Mesenchymal stem cell (in vitro differentiated cells and primary cell): ENCODE results near the gene CXCL6.

Experiments used
- DNase-seq: peaks from one replicate; pipeline ENCODE4 v3.0.0-alpha.2; 2013
- H2AFZ ChIP-seq: one replicate; pipeline ENCODE4 v1.6.1; 2013; ENCODE audit warnings: low read depth, mild to moderate bottlenecking, control low read depth, inconsistent platforms, low read length, moderate library complexity
- H2AK5ac ChIP-seq: 2 replicates; pipeline ENCODE4 v1.6.1; 2013; ENCODE audit warnings: low read length, moderate library complexity, mild to moderate bottlenecking, inconsistent platforms; ENCODE audit not compliant: severe bottlenecking
- H2BK120ac ChIP-seq: one replicate; pipeline ENCODE4 v1.6.1; 2013; ENCODE audit warnings: low read depth, mild to moderate bottlenecking, inconsistent platforms, low read length, moderate library complexity
- H2BK12ac ChIP-seq, 2 experiments: one replicate each; pipeline ENCODE4 v1.6.1; 2013; ENCODE audit warnings: inconsistent platforms in 2 of 2, low read length in 2 of 2, mild to moderate bottlenecking in 2 of 2, moderate library complexity in 2 of 2, control low read depth in 1 of 2
- H2BK15ac ChIP-seq: one replicate; pipeline ENCODE4 v1.6.1; 2013; ENCODE audit warnings: mild to moderate bottlenecking, low read depth, inconsistent platforms; ENCODE audit not compliant: poor library complexity, severe bottlenecking
- H2BK5ac ChIP-seq: 2 replicates; pipeline ENCODE4 v1.6.1; 2013; ENCODE audit warnings: low read depth, mild to moderate bottlenecking, low read length, control low read depth, inconsistent platforms; ENCODE audit not compliant: poor library complexity, severe bottlenecking
- H3K14ac ChIP-seq, 2 experiments: one replicate each; pipeline ENCODE4 v1.6.1; 2013; ENCODE audit warnings: inconsistent platforms in 2 of 2, low read length in 2 of 2, control low read depth in 1 of 2, mild to moderate bottlenecking in 1 of 2, moderate library complexity in 1 of 2
- H3K18ac ChIP-seq, 2 experiments: one replicate each; pipeline ENCODE4 v1.6.1; 2013; ENCODE audit warnings: inconsistent platforms in 2 of 2, low read length in 2 of 2, control low read depth in 1 of 2, low read depth in 1 of 2, mild to moderate bottlenecking in 1 of 2
- H3K23ac ChIP-seq, 2 experiments: one replicate each; pipeline ENCODE4 v1.6.1; 2013; ENCODE audit warnings: inconsistent platforms in 2 of 2, low read length in 2 of 2, mild to moderate bottlenecking in 2 of 2, moderate library complexity in 2 of 2, control low read depth in 1 of 2
- H3K27ac ChIP-seq: 2 replicates; pipeline ENCODE4 v1.5.1; 2013; ENCODE audit warnings: mild to moderate bottlenecking, moderate library complexity, low read length, control low read depth, inconsistent platforms; ENCODE audit not compliant: poor library complexity, severe bottlenecking
- H3K27me3 ChIP-seq, 2 experiments: 2 replicates each; pipeline versions ENCODE4 v1.6.1 to v1.7.0; 2013; ENCODE audit warnings: low read length in 2 of 2, mild to moderate bottlenecking in 2 of 2, moderate library complexity in 2 of 2, control low read depth in 1 of 2, inconsistent platforms in 1 of 2; ENCODE audit not compliant: control insufficient read depth in 1 of 2, insufficient read depth in 1 of 2
- H3K36me3 ChIP-seq, 2 experiments: 2 replicates each; pipeline versions ENCODE4 v1.6.1 to v1.7.0; 2013; ENCODE audit warnings: low read length in 2 of 2, control low read depth in 1 of 2, inconsistent platforms in 1 of 2, low read depth in 1 of 2, mild to moderate bottlenecking in 1 of 2; ENCODE audit not compliant: insufficient read depth in 2 of 2, control insufficient read depth in 1 of 2
- H3K4ac ChIP-seq, 2 experiments: one replicate each; pipeline ENCODE4 v1.6.1; 2013; ENCODE audit warnings: inconsistent platforms in 2 of 2, low read length in 2 of 2, mild to moderate bottlenecking in 2 of 2, moderate library complexity in 2 of 2, control low read depth in 1 of 2, low read depth in 1 of 2
- H3K4me1 ChIP-seq: 2 replicates; pipeline ENCODE4 v1.6.1; 2013; ENCODE audit warnings: low read depth, low read length, control low read depth; ENCODE audit not compliant: control insufficient read depth, insufficient read depth
- H3K4me2 ChIP-seq: 2 replicates; pipeline ENCODE4 v1.6.1; 2013; ENCODE audit warnings: low read length, mild to moderate bottlenecking, inconsistent platforms; ENCODE audit not compliant: poor library complexity, severe bottlenecking
- H3K4me3 ChIP-seq, 2 experiments: 2 replicates each; pipeline versions ENCODE4 v1.5.1 to v1.7.0; 2013; ENCODE audit warnings: low read length in 2 of 2, mild to moderate bottlenecking in 2 of 2, control low read depth in 1 of 2, low read depth in 1 of 2; ENCODE audit not compliant: insufficient read depth in 1 of 2
- H3K79me1 ChIP-seq: replicated peaks from 2 replicates; pipeline ENCODE4 v1.6.1; 2013; ENCODE audit warnings: mild to moderate bottlenecking, control low read depth, low read length, inconsistent platforms; ENCODE audit not compliant: poor library complexity, severe bottlenecking
- H3K9ac ChIP-seq: 2 replicates; pipeline ENCODE4 v1.7.0; 2013; ENCODE audit warnings: mild to moderate bottlenecking, low read length, moderate library complexity
- H3K9me3 ChIP-seq: 2 replicates; pipeline ENCODE4 v1.7.0; 2013; ENCODE audit warnings: mild to moderate bottlenecking, low read length; ENCODE audit not compliant: control insufficient read depth
- H4K8ac ChIP-seq: one replicate; pipeline ENCODE4 v1.6.1; 2013; ENCODE audit warnings: inconsistent platforms, mild to moderate bottlenecking, low read length, moderate library complexity
- H4K91ac ChIP-seq: one replicate; pipeline ENCODE4 v1.6.1; 2013; ENCODE audit warnings: mild to moderate bottlenecking, low read length, inconsistent platforms
- WGBS: methylation state at CpG from one replicate; pipeline ENCODE4 v1.1.7; 2013; ENCODE audit warnings: mixed read lengths; 5-methylcytosine and 5-hydroxymethylcytosine counted together

The CXCL6 gene

GRCh38 chr4:73814679-73815078 lies 21.8 kb upstream of the CXCL6 start:
- WGBS, result no CpG with 5 or more reads among the region's 1 CpG
- Histone ChIP-seq H2AFZ (no peak overlapping the region), H4K8ac (no peak overlapping the region), H3K4me1 (peaks cover 3% of the 10 kb centered on the region), H3K9me3 (no peaks in the 10 kb centered on the region), H3K27me3 (no peaks in the 10 kb centered on the region), H3K4ac (no peak overlapping the region), H3K14ac (no peak overlapping the region), H2BK12ac (peak overlapping the region in 1 of 2 experiments; percentile 37), H3K27ac (peak overlapping the region; percentile 6), H3K18ac (no peak overlapping the region), H3K4me2 (no peak overlapping the region), H3K4me3 (no peak overlapping the region), H2BK15ac (no peak overlapping the region), H2AK5ac (no peak overlapping the region), H4K91ac (no peak overlapping the region), H2BK5ac (no peak overlapping the region), H3K23ac (no peak overlapping the region), H2BK120ac (no peak overlapping the region), H3K9ac (no peak overlapping the region), H3K36me3 (no peaks in the 10 kb centered on the region), H3K79me1 (no peaks in the 10 kb centered on the region)
- no peak for DNase-seq

- Histone ChIP-seq H3K4ac (no peak overlapping the region), H4K91ac (no peak overlapping the region), H3K9ac (no peak overlapping the region), H3K79me1 (no peaks in the 10 kb centered on the region), H2AK5ac (no peak overlapping the region), H2AFZ (no peak overlapping the region), H2BK15ac (no peak overlapping the region), H3K36me3 (no peaks in the 10 kb centered on the region), H3K27me3 (no peaks in the 10 kb centered on the region), H3K4me1 (peaks cover 3% of the 10 kb centered on the region), H3K14ac (no peak overlapping the region), H3K27ac (no peak overlapping the region), H3K23ac (no peak overlapping the region), H3K4me2 (no peak overlapping the region), H4K8ac (no peak overlapping the region), H2BK120ac (no peak overlapping the region), H3K9me3 (no peaks in the 10 kb centered on the region), H3K18ac (no peak overlapping the region), H3K4me3 (no peak overlapping the region), H2BK12ac (no peak overlapping the region), H2BK5ac (no peak overlapping the region)
- WGBS, result 100% methylated on average over 1 of the region's 1 CpG
- no peak for DNase-seq
Observed at GRCh38 chr4:73815145-73815544, 21.3 kb upstream of the CXCL6 start.

GRCh38 chr4:73816814-73817213 lies 19.7 kb upstream of the CXCL6 start:
- Histone ChIP-seq H3K36me3 (no peaks in the 10 kb centered on the region), H3K4ac (no peak overlapping the region), H3K4me1 (peaks cover 3% of the 10 kb centered on the region), H2BK120ac (no peak overlapping the region), H3K27ac (peak overlapping the region; percentile 93), H4K8ac (no peak overlapping the region), H3K27me3 (no peaks in the 10 kb centered on the region), H2BK5ac (peak overlapping the region; percentile 66), H3K18ac (no peak overlapping the region), H3K4me2 (no peak overlapping the region), H3K9me3 (no peaks in the 10 kb centered on the region), H2AK5ac (no peak overlapping the region), H3K4me3 (no peak overlapping the region), H3K9ac (peak overlapping the region; percentile 9), H4K91ac (no peak overlapping the region), H2AFZ (no peak overlapping the region), H3K23ac (no peak overlapping the region), H3K14ac (no peak overlapping the region), H3K79me1 (no peaks in the 10 kb centered on the region), H2BK15ac (no peak overlapping the region), H2BK12ac (no peak overlapping the region)
- DNase-seq, result peak; percentile 71
- WGBS, result 6% methylated on average over 2 of the region's 3 CpGs

GRCh38 chr4:73817341-73817740 lies 19.1 kb upstream of the CXCL6 start:
- 80% methylated on average over 1 of the region's 1 CpG for WGBS
- Histone ChIP-seq H2BK12ac (no peak overlapping the region), H3K9ac (peak overlapping the region; percentile 9), H3K27ac (peak overlapping the region; percentile 93), H3K4me2 (no peak overlapping the region), H3K14ac (no peak overlapping the region), H3K79me1 (no peaks in the 10 kb centered on the region), H3K9me3 (no peaks in the 10 kb centered on the region), H3K23ac (no peak overlapping the region), H3K4ac (no peak overlapping the region), H3K4me3 (no peak overlapping the region), H2AK5ac (peak overlapping the region; percentile 53), H4K8ac (no peak overlapping the region), H2BK120ac (no peak overlapping the region), H3K18ac (no peak overlapping the region), H2BK15ac (no peak overlapping the region), H4K91ac (no peak overlapping the region), H3K27me3 (no peaks in the 10 kb centered on the region), H2AFZ (no peak overlapping the region), H3K4me1 (peaks cover 3% of the 10 kb centered on the region), H2BK5ac (peak overlapping the region; percentile 11), H3K36me3 (no peaks in the 10 kb centered on the region)
- no peak for DNase-seq
